Tibial nerve (tissue), 4 donors: ENCODE data around the gene PELI2.

Experiments used
- EP300 ChIP-seq, 2 donors: sonication (generic); formaldehyde crosslinking; IDR thresholded peaks; one replicate each; pipeline ENCODE4 v1.6.1; 2017; ENCODE audit warnings: antibody characterized with exemption in 2 of 2, mild to moderate bottlenecking in 1 of 2
- POLR2A ChIP-seq, 2 donors: fragments of 450-650 bp; IDR thresholded peaks; one replicate each; pipeline ENCODE4 v1.6.1; 2017; ENCODE audit warnings: antibody characterized with exemption in 2 of 2, mild to moderate bottlenecking in 2 of 2, moderate library complexity in 2 of 2
- TF ChIP-seq, protein P1 (sequence below), 5 experiments: fragments of 200-600 bp in 3 of 5; fragments of 450-650 bp in 2 of 5; sonication (generic) in 3 of 5; IDR thresholded peaks; one replicate each; pipeline ENCODE4 v1.5.1; 2016 to 2019; ENCODE audit warnings: antibody characterized with exemption in 5 of 5, mild to moderate bottlenecking in 3 of 5, moderate library complexity in 2 of 5

- TF ChIP-seq, protein P1, sequence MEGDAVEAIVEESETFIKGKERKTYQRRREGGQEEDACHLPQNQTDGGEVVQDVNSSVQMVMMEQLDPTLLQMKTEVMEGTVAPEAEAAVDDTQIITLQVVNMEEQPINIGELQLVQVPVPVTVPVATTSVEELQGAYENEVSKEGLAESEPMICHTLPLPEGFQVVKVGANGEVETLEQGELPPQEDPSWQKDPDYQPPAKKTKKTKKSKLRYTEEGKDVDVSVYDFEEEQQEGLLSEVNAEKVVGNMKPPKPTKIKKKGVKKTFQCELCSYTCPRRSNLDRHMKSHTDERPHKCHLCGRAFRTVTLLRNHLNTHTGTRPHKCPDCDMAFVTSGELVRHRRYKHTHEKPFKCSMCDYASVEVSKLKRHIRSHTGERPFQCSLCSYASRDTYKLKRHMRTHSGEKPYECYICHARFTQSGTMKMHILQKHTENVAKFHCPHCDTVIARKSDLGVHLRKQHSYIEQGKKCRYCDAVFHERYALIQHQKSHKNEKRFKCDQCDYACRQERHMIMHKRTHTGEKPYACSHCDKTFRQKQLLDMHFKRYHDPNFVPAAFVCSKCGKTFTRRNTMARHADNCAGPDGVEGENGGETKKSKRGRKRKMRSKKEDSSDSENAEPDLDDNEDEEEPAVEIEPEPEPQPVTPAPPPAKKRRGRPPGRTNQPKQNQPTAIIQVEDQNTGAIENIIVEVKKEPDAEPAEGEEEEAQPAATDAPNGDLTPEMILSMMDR (IDR thresholded peaks at IDR 0.05) = no peak
- TF ChIP-seq EP300 (IDR thresholded peaks at IDR 0.05) (no peak), POLR2A (IDR thresholded peaks at IDR 0.05) (no peak)
These were observed 97.0 kb downstream of the PELI2 start for GRCh38 chr14:56215180-56215579.
